IMR-90 (cell line): ENCODE data around the gene SEMA4D. TPM values are rescaled to one million over a fixed set of nuclear protein-coding genes. Genes with fewer than 3 reads are reported as not detected.

ENCODE experiments used
- ATAC-seq: fragments of 200-7000 bp; cut with Tn5 transposase; 2 replicates; pipeline ENCODE4 v1.9.1; 2020; ENCODE audit warnings: low read depth, mild to moderate bottlenecking, moderate library complexity
- BruUV-seq: library from RNA; stranded (reverse); fragments of 400-500 nt; replicated peaks from 2 replicates; lab custom pipeline; 2021; lab: Mats Ljungman, UMichigan
- CTCF ChIA-PET: fragments of 300-600 bp; formaldehyde crosslinking; extraction: SDS; loops from one replicate; lab custom pipeline; 2021; ENCODE audit warnings: antibody characterized with exemption; lab: Yijun Ruan, JAX
- POLR2A ChIA-PET: fragments of 300-600 bp; sonication (Branson Sonifier 250); formaldehyde crosslinking; loops from one replicate; lab custom pipeline; 2022; ENCODE audit warnings: antibody characterized with exemption; ENCODE audit not compliant: unreplicated experiment; lab: Charles Lee
- DNase-seq: peaks from one replicate; pipeline ENCODE4 v3.0.0; 2013
- H2AFZ ChIP-seq: replicated peaks from 2 replicates; pipeline ENCODE3; 2013; ENCODE audit warnings: low read length, mild to moderate bottlenecking; ENCODE audit not compliant: poor library complexity
- H2AK5ac ChIP-seq: 2 replicates; pipeline ENCODE4 v1.6.1; 2013; ENCODE audit warnings: low read depth, low read length, inconsistent platforms
- H2AK9ac ChIP-seq: replicated peaks from 2 replicates; pipeline ENCODE3; 2013; ENCODE audit warnings: mild to moderate bottlenecking, low read depth, low read length, moderate library complexity; ENCODE audit not compliant: poor library complexity
- H2BK120ac ChIP-seq: 2 replicates; pipeline ENCODE4 v1.6.1; 2013; ENCODE audit warnings: low read depth, low read length, inconsistent platforms
- H2BK15ac ChIP-seq: 3 replicates; pipeline ENCODE4 v1.6.1; 2013; ENCODE audit warnings: low read depth, low read length, inconsistent platforms
- H2BK20ac ChIP-seq: 2 replicates; pipeline ENCODE4 v1.6.1; 2013; ENCODE audit warnings: low read depth, mild to moderate bottlenecking, inconsistent platforms, low read length, moderate library complexity
- H2BK5ac ChIP-seq: 2 replicates; pipeline ENCODE4 v1.6.1; 2013; ENCODE audit warnings: mild to moderate bottlenecking, low read depth, low read length, inconsistent platforms; ENCODE audit not compliant: poor library complexity, severe bottlenecking
- H3K14ac ChIP-seq: replicated peaks from 2 replicates; pipeline ENCODE4 v1.6.1; 2013; ENCODE audit warnings: low read depth, low read length, inconsistent platforms
- H3K18ac ChIP-seq: 2 replicates; pipeline ENCODE4 v1.6.1; 2013; ENCODE audit warnings: low read depth, low read length, control low read depth
- H3K23ac ChIP-seq: 2 replicates; pipeline ENCODE4 v1.6.1; 2013; ENCODE audit warnings: low read depth, low read length, inconsistent platforms
- H3K27ac ChIP-seq: 2 replicates; pipeline ENCODE4 v1.5.1; 2013; ENCODE audit warnings: mild to moderate bottlenecking, control low read depth, low read length; ENCODE audit not compliant: insufficient read depth
- H3K27me3 ChIP-seq: 2 replicates; pipeline ENCODE4 v1.6.1; 2013; ENCODE audit warnings: low read length; ENCODE audit not compliant: control insufficient read depth, insufficient read depth
- H3K36me3 ChIP-seq: 2 replicates; pipeline ENCODE4 v1.6.1; 2013; ENCODE audit warnings: low read length, mixed read lengths; ENCODE audit not compliant: control insufficient read depth, insufficient read depth
- H3K4ac ChIP-seq: 2 replicates; pipeline ENCODE4 v1.6.1; 2013; ENCODE audit warnings: low read depth, low read length, inconsistent platforms
- H3K4me1 ChIP-seq: 2 replicates; pipeline ENCODE4 v1.6.1; 2013; ENCODE audit warnings: low read length, mixed read lengths; ENCODE audit not compliant: control insufficient read depth, insufficient read depth
- H3K4me2 ChIP-seq: 2 replicates; pipeline ENCODE4 v1.6.1; 2013; ENCODE audit warnings: low read depth, mild to moderate bottlenecking, control low read depth, low read length, moderate library complexity
- H3K4me3 ChIP-seq: 2 replicates; pipeline ENCODE4 v1.5.1; 2013; ENCODE audit warnings: low read depth, mild to moderate bottlenecking, control low read depth, low read length, moderate library complexity; ENCODE audit not compliant: insufficient read depth
- H3K56ac ChIP-seq: 2 replicates; pipeline ENCODE4 v1.6.1; 2013; ENCODE audit warnings: low read length, inconsistent platforms; ENCODE audit not compliant: insufficient read depth; ENCODE audit errors: extremely low read depth
- H3K79me1 ChIP-seq, 2 experiments: 2 replicates each; pipeline ENCODE4 v1.6.1; 2013; ENCODE audit warnings: low read length in 2 of 2, inconsistent platforms in 1 of 2, low read depth in 1 of 2
- H3K9ac ChIP-seq: 2 replicates; pipeline ENCODE4 v1.6.1; 2013; ENCODE audit warnings: low read depth, low read length, control low read depth
- H3K9me1 ChIP-seq: 2 replicates; pipeline ENCODE4 v1.6.1; 2013; ENCODE audit warnings: low read length, inconsistent platforms; ENCODE audit not compliant: insufficient read depth
- H3K9me3 ChIP-seq: 2 replicates; pipeline ENCODE4 v1.6.1; 2013; ENCODE audit warnings: low read length; ENCODE audit not compliant: control insufficient read depth, insufficient read depth
- H4K20me1 ChIP-seq: 2 replicates; pipeline ENCODE4 v1.6.1; 2013; ENCODE audit warnings: low read length, inconsistent platforms; ENCODE audit not compliant: insufficient read depth
- H4K5ac ChIP-seq: 2 replicates; pipeline ENCODE4 v1.6.1; 2013; ENCODE audit warnings: mild to moderate bottlenecking, low read depth, low read length, control low read depth
- H4K8ac ChIP-seq, 2 experiments: 2 replicates each; pipeline ENCODE4 v1.6.1; 2013; ENCODE audit warnings: low read depth in 2 of 2, low read length in 2 of 2, control low read depth in 1 of 2, inconsistent platforms in 1 of 2
- H4K91ac ChIP-seq: 2 replicates; pipeline ENCODE4 v1.6.1; 2013; ENCODE audit warnings: low read depth, low read length, inconsistent platforms; ENCODE audit not compliant: insufficient read depth
- FOS ChIP-seq: fragments of 150-350 bp; IDR thresholded peaks from 2 replicates; pipeline ENCODE4 v1.6.1; 2016; ENCODE audit warnings: low read depth, low read length
- RFX5 ChIP-seq: IDR thresholded peaks from 2 replicates; pipeline ENCODE4 v1.8.0; 2012; ENCODE audit warnings: low read depth, mild to moderate bottlenecking, low read length, moderate library complexity
- SMC3 ChIP-seq: fragments of 150-350 bp; IDR thresholded peaks from 2 replicates; pipeline ENCODE4 v1.6.1; 2016; ENCODE audit warnings: low read depth, mild to moderate bottlenecking, antibody characterized with exemption, low read length, moderate library complexity
- WGBS, 2 experiments: methylation state at CpG; one replicate each; pipeline versions ENCODE4 v1.1.5 to v1.1.7; 2013; ENCODE audit warnings: missing lambda C conversion rate in 2 of 2; ENCODE audit not compliant: insufficient read length in 1 of 2; ENCODE audit errors: extremely low coverage in 2 of 2; 5-methylcytosine and 5-hydroxymethylcytosine counted together
- dilution Hi-C: fragments of 300-500 bp; cut with HindIII; formaldehyde crosslinking; loops from one replicate; pipeline ENCODE4 v1.14.3; 2018; ENCODE audit warnings: low sequenced_read_pairs; ENCODE audit not compliant: unreplicated experiment
- in situ Hi-C: fragments of 300-500 bp; cut with MboI; formaldehyde crosslinking; loops from 3 replicates; pipeline ENCODE4 v1.14.3; 2019; ENCODE audit warnings: low sequenced_read_pairs, inconsistent platforms, mixed read lengths
- intact Hi-C: fragments of 100-400 bp; cut with micrococcal nuclease; formaldehyde crosslinking; loops from 2 replicates; pipeline ENCODE4 v1.10.0; 2022
- polyA plus RNA-seq, 3 experiments: library from polyadenylated mRNA; depleted of rRNA; stranded (reverse); fragments of >200 nt; gene quantifications; 2 replicates each; pipeline ENCODE4 v1.2.3, GENCODE V29; 2012; ENCODE audit warnings: low replicate concordance in 1 of 3
- total RNA-seq: library from RNA; depleted of rRNA; stranded (reverse); fragments of >200 nt; gene quantifications from 2 replicates; pipeline ENCODE4 v1.2.3, GENCODE V29; 2012

Gene SEMA4D
- total and polyA plus RNA-seq, 2 of the 4 experiments (the other 2 are of a cell fraction): 0.90 to 1.5 TPM

DNA sequence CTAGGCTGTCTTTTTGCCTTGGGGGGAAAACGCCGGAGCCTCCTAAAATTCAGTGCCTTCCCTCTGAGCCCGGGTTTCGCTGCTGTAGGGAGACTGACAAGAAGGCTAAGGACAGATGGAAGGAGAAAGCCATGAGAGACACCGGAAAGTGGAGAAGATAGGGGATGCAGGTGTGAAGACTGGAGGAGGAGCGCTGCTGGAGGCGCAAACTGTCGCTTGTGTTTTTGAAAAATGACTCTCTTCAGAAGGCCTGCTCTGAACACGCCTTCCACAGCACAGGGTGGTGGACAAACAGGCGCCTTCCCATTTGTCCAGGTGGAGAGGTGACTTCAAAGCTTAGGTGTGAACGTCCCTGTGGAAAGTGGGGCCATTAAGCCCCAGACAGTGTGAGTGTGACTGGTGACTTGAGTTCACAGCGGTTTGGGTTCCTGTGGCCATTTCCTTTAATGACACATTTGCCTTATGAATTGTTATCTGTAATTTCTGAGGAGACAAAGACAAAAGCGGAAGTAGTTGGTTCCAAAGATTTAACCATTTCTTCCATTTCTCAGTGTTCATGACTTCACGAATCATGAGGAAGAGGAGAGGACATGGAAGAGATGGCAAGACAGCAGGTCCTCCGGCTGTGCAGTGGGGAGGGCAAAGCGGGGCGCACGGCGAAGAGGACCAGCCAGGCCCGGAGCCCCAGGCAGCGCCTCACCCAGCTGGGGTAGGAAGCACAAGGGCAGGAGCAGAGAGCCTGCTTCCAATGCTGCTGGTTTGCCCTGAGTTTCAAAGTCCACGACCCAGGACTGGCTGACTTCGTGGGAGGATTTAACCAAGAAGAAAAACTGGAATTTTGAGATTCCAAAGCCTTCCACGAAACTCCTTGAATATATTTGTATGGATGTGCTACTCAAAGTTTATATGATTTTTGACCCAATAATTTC is 27.8 kb upstream of the SEMA4D start:
- peaks cover 19% of the 10 kb centered on the region for H3K27me3 ChIP-seq
- ATAC-seq: no peak
- H3K9ac ChIP-seq: no peak overlapping the region
- no peak overlapping the region for H3K4me3 ChIP-seq
- no peak overlapping the region for H3K4me2 ChIP-seq
- H3K18ac ChIP-seq: no peak overlapping the region
- dilution Hi-C loops (no loop called here), in situ Hi-C loops (no loop called here), intact Hi-C loops (no loop called here)
- H4K91ac ChIP-seq: no peak overlapping the region
- H3K23ac ChIP-seq: no peak overlapping the region
- H3K36me3 ChIP-seq: no peaks in the 10 kb centered on the region
- 75% methylated on average over 4 of the region's 24 CpGs; no CpG with 5 or more reads in 1 of the 2 experiments for WGBS, 2 experiments
- H2BK15ac ChIP-seq: no peak overlapping the region
- H3K9me1 ChIP-seq: no peaks in the 10 kb centered on the region
- DNase-seq: no peak
- no peak overlapping the region for H2AK5ac ChIP-seq
- no TSS peak for BruUV-seq
- H4K5ac ChIP-seq: no peak overlapping the region
- H3K4me1 ChIP-seq: peaks cover 4% of the 10 kb centered on the region; the same call in 1 of the 2 replicates
- no peak overlapping the region for H2AK9ac ChIP-seq
- TF ChIP-seq SMC3 (no peak), FOS (no peak), RFX5 (no peak)
- no peak overlapping the region for H3K4ac ChIP-seq
- ChIA-PET CTCF (interaction anchor here (0.7 kb wide), 1 partner anchor 23 kb away, joined by 3 read pairs; no protein-coding TSS in a partner anchor), POLR2A (no interaction called here)
- no peak overlapping the region for H2AFZ ChIP-seq
- no peak overlapping the region for H3K27ac ChIP-seq
- no peak overlapping the region for H2BK5ac ChIP-seq
- H2BK120ac ChIP-seq: no peak overlapping the region
- no peak overlapping the region for H4K8ac ChIP-seq
- no peak overlapping the region for H3K14ac ChIP-seq
- H2BK20ac ChIP-seq: no peak overlapping the region
- no peak overlapping the region for H3K56ac ChIP-seq
- no peaks in the 10 kb centered on the region for H3K79me1 ChIP-seq
- H4K20me1 ChIP-seq: no peaks in the 10 kb centered on the region
- peaks cover 3% of the 10 kb centered on the region; the same call in 1 of the 2 replicates for H3K9me3 ChIP-seq
